Mucosa of stomach (tissue), 1 donor: ENCODE measurements around the gene PRDM4.

Source experiments
- H3K27me3 ChIP-seq: one replicate; pipeline ENCODE4 v1.7.0; 2013; ENCODE audit warnings: mild to moderate bottlenecking, low read length; ENCODE audit not compliant: control insufficient read depth, insufficient read depth
- H3K36me3 ChIP-seq: one replicate; pipeline ENCODE4 v1.7.0; 2013; ENCODE audit warnings: low read length; ENCODE audit not compliant: control insufficient read depth, insufficient read depth
- H3K4me1 ChIP-seq: one replicate; pipeline ENCODE4 v1.7.0; 2013; ENCODE audit warnings: mild to moderate bottlenecking, low read length; ENCODE audit not compliant: control insufficient read depth, insufficient read depth
- H3K4me3 ChIP-seq: one replicate; pipeline ENCODE4 v1.7.0; 2013; ENCODE audit warnings: low read length
- H3K9ac ChIP-seq: one replicate; pipeline ENCODE4 v1.7.0; 2013; ENCODE audit warnings: mild to moderate bottlenecking, low read length, moderate library complexity
- H3K9me3 ChIP-seq: one replicate; pipeline ENCODE4 v1.7.0; 2013; ENCODE audit warnings: mild to moderate bottlenecking, low read length, moderate library complexity; ENCODE audit not compliant: control insufficient read depth
- donor health status: Pancreatic carcinoma.

PRDM4 gene, protein sequence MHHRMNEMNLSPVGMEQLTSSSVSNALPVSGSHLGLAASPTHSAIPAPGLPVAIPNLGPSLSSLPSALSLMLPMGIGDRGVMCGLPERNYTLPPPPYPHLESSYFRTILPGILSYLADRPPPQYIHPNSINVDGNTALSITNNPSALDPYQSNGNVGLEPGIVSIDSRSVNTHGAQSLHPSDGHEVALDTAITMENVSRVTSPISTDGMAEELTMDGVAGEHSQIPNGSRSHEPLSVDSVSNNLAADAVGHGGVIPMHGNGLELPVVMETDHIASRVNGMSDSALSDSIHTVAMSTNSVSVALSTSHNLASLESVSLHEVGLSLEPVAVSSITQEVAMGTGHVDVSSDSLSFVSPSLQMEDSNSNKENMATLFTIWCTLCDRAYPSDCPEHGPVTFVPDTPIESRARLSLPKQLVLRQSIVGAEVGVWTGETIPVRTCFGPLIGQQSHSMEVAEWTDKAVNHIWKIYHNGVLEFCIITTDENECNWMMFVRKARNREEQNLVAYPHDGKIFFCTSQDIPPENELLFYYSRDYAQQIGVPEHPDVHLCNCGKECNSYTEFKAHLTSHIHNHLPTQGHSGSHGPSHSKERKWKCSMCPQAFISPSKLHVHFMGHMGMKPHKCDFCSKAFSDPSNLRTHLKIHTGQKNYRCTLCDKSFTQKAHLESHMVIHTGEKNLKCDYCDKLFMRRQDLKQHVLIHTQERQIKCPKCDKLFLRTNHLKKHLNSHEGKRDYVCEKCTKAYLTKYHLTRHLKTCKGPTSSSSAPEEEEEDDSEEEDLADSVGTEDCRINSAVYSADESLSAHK

DNA sequence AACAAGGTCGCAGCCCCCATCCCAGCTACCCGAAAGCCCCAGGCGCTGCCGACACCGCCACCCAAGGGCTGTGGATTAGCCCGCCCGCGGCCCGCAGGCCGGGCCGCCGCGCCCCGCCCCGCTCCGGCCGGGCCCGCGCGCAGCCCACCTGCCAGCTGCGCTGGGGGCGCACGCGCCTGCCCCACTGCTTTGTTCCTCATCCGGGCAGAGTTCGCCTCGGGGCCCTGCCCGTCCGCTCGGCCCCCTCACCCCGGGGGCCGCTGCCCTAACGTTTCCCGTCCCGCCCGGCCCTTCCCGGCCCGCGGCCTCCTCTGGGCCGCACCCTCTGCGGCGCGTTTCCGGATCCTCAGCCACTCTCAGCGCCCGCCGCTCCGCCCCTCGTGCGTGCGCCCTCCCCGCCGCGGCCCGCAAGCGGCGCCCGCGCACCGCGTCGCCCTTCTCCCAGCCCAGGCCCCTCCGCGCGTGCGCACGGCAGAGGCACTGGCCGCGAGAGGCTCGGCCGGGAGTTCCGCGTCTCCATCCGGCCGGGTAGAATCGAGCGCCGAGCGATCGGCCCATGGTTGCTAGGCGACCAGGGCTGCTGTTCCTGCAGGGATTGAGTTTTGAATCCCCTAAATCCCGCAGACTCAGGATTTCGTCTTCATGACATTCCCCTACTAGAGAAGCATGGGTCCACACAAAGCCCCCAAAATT is at the start of gene PRDM4:
Gene PRDM4 (minus strand): TSS at position 329 of the 693 bp plus-strand sequence. CDS start 622 bp downstream, outside the sequence.
- Histone ChIP-seq H3K4me3 (peak within 1 kb of the TSS; percentile 76), H3K27me3 (no peaks in the 10 kb centered on the region), H3K4me1 (peaks cover 13% of the 10 kb centered on the region), H3K9me3 (no peaks in the 10 kb centered on the region), H3K36me3 (no peaks in the 10 kb centered on the region), H3K9ac (peak within 1 kb of the TSS; percentile 70)

DNA sequence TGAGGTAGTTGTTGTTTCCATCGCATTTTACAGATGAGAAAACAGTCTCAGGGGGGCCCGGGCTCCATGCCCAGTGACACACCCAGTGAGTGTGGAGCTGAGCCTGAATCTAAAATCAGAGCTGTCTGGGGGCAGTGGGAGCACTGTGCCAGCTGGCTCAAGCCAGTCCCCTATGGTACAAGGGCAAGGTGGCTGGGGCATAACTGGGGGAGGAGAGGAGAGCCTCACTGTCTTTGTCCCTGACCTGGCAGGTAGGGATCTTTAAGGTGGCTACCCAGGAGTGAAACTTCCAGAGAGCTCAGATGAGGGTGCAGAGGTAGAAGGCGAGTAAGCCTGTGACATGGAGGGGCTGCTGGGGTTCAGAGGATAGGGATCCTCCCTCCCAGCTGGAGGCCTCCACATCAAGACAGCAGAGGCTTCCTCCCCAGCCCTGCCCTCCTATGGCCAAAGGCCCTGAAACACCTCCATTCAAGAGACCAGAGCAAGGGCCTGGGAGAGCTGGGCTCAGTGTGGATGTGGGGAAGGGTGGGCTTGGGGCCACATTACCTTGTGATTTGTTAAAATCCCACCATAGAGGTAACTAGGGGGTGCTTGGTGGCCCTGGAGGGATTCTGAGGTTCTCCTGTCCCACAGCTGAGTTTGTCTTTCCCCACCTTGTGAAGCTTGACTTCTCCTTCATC is 46.7 kb upstream of the PRDM4 start:
- Histone ChIP-seq H3K9me3 (no peaks in the 10 kb centered on the region), H3K36me3 (no peaks in the 10 kb centered on the region), H3K4me3 (no peak overlapping the region), H3K4me1 (no peaks in the 10 kb centered on the region), H3K27me3 (no peaks in the 10 kb centered on the region), H3K9ac (no peak overlapping the region)

DNA sequence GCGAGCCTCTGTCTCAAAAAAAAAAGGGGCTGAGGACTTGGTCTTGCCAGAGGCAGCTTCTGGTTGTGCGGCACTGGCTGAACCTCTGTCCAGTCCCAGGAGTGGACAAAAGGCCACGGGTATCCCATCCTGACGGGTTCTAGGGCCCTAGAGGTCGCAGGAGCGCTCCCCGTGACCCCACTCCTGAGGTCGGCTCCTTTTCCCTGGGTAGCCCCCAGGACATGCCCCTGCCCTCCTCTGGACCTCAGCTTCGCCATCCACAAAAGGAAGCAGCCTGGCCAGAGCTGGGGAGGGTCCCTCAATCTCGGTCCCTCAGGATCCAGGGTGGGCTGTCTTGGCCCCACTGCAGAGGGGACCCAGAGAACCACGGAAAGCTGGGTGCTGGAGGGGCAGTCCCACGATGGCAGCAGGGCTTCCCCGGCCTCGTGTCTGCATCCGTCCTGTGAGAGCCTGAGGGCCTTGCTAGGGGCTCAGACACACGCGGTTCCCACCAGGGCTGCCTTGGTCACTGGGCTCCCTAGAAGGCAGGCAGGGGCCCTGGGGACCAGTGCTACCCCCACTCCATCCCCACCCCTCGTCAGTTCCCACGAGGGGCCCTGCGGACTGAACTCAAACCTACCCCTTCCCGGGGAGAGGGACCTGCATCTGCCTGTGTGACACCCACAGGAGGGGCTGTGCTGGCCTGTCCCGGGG is 44.7 kb upstream of the PRDM4 start:
- Histone ChIP-seq H3K9ac (no peak overlapping the region), H3K4me3 (no peak overlapping the region)

DNA sequence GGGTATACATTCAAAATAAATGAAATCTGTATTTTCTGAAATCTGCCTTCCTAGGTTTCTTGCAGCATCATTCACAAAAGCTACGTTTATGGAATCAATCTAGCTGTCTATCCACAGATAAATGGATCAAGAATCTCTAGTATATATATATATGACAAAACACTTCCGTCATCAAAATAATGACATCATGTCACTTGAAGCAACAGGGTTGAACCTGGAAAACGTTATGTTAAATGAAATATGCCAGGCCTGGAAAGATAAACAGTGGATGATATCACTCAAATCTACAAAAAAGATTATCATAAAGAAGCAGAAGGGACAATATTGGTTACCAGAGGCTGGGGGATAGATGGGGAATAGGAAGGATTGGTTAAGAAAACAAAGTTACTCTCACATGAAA is 42.2 kb upstream of the PRDM4 start:
- no peaks in the 10 kb centered on the region for H3K27me3 ChIP-seq
- H3K36me3 ChIP-seq = no peaks in the 10 kb centered on the region
- no peak overlapping the region for H3K9ac ChIP-seq
- H3K4me3 ChIP-seq = no peak overlapping the region
- H3K4me1 ChIP-seq = no peaks in the 10 kb centered on the region
- H3K9me3 ChIP-seq = no peaks in the 10 kb centered on the region

More for the DNA sequence above, 44.7 kb upstream of the PRDM4 start:
- Histone ChIP-seq H3K9me3 (no peaks in the 10 kb centered on the region), H3K36me3 (no peaks in the 10 kb centered on the region), H3K4me1 (no peaks in the 10 kb centered on the region), H3K27me3 (no peaks in the 10 kb centered on the region)

DNA sequence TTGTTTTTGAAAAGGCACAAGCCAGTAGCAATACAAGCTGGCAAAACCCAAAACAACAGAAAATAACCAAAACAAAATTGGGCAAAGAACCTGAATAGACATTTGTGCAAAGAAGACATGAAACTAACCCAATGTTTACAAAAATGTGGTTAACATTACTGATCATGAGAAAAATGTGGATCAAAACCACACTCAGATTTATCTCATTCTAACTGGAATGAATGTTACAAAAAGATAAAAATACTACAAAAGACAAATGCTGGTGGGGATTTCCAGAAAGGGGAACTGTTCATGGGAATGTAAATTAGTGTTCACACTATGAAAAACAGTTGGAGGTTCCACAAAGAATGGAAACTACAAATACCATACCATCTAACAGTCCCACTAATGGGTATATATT is 40.2 kb upstream of the PRDM4 start:
- Histone ChIP-seq H3K9me3 (no peaks in the 10 kb centered on the region), H3K9ac (no peak overlapping the region), H3K27me3 (no peaks in the 10 kb centered on the region), H3K4me3 (no peak overlapping the region), H3K4me1 (no peaks in the 10 kb centered on the region), H3K36me3 (no peaks in the 10 kb centered on the region)

DNA sequence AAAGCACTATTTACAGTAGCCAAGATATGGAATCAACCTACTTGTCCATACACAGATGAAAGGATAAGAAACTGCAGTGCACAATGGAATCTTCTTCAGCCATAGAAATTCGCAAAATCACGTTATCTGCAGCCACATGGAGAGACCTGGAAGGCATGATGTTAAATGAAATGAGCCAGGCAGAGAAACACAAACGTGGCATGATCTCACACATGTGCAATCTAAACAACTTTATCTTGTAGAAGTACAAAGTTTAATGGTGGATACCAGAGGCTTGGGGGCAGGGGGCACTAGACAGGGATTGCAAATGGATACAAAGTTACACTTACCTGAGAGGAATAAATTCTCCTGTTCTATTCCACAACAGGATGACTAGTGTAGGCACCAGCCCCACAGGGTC is 37.6 kb upstream of the PRDM4 start:
- no peak overlapping the region for H3K9ac ChIP-seq
- H3K9me3 ChIP-seq = no peaks in the 10 kb centered on the region
- no peaks in the 10 kb centered on the region for H3K4me1 ChIP-seq
- no peak overlapping the region for H3K4me3 ChIP-seq
- no peaks in the 10 kb centered on the region for H3K27me3 ChIP-seq
- no peaks in the 10 kb centered on the region for H3K36me3 ChIP-seq

DNA sequence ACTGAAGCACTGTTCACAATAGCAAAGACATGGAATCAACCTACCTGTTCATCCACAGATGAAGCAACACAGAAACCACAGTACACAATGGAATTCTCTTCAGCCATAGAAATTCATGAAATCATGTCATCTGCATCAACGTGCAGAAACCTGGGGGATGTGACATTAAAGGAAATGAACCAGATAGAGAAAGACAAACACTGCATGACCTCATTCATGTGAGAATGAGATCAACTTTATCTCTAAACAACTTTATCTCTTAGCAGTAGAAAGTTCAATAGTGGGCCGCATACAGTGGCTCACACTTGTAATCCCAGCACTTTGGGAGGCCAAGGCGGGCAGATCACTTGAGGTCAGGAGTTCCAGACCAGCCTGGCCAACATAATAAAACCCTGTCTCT is 33.5 kb upstream of the PRDM4 start:
- H3K4me1 ChIP-seq = no peaks in the 10 kb centered on the region
- H3K9ac ChIP-seq = no peak overlapping the region
- no peaks in the 10 kb centered on the region for H3K27me3 ChIP-seq
- H3K4me3 ChIP-seq = no peak overlapping the region
- no peaks in the 10 kb centered on the region for H3K36me3 ChIP-seq
- H3K9me3 ChIP-seq = no peaks in the 10 kb centered on the region

DNA sequence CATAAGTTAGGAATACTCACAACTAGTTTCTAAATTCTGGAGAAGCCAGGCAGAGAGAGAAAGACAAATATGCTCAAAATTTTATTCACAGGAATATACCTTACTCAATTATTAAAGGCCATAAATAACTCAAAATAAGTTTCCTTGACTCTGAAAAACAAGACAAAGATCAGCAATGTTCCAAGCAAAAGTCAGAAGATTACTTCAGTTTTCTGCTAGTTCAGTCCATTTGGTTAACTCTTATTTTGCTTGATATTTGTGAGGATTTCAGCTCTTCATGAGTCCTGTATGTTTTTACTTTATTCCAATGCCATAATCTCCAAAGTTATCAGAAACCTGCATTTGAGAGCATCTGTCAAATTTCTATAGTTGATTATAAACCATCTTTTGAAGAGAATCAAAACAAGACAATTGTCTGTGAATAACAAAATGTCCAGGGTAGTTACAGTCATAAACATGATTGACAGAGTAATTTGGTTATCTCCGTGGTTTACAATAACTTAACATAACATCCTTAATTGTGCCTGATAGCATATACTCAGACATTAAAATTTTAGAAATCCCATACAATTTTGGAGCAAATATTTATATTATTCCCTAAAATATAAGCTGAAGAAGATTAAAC is 30.6 kb upstream of the PRDM4 start:
- H3K27me3 ChIP-seq = no peaks in the 10 kb centered on the region
- no peaks in the 10 kb centered on the region for H3K36me3 ChIP-seq
- H3K4me3 ChIP-seq = no peak overlapping the region
- no peaks in the 10 kb centered on the region for H3K4me1 ChIP-seq
- no peaks in the 10 kb centered on the region for H3K9me3 ChIP-seq
- H3K9ac ChIP-seq = no peak overlapping the region

DNA sequence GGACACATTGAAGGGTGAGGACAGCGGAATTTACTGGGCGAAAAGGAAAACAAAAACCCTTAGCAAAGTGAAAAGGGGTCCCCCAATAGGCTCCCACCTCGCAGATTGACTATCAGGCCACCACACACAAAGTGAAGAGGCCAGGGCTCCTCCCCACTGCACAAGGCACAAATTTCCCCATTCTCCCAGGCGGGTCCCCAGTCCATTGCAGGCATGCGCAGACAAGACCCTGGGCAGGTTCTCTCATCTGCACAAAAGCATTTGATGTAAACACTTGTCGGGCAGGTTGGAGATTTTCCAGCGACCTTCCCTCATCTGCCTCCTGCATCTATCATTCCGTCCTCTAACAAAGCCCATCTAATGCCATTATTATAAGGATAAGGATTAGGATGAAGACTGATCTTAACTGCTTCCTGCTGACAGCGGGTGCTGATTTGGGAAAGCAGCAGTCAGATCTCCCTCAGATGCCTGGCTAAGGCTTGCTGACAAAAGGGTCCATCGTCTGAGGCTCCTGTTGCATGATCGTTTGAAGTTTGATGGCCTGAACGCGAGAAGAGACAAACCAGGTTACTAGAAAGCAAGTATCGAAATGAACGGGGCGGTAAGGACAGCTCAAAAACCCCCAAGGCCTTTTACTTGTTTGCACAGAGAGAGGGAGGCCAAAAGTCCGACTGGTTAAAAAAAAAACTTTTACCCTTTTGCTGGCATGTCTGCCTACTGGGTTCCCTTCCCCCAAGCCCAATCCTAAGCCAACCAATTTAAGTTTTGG is 27.9 kb upstream of the PRDM4 start:
- H3K9ac ChIP-seq = no peak overlapping the region
- H3K9me3 ChIP-seq = no peaks in the 10 kb centered on the region
- H3K36me3 ChIP-seq = no peaks in the 10 kb centered on the region
- H3K4me1 ChIP-seq = no peaks in the 10 kb centered on the region
- H3K27me3 ChIP-seq = no peaks in the 10 kb centered on the region
- H3K4me3 ChIP-seq = no peak overlapping the region

DNA sequence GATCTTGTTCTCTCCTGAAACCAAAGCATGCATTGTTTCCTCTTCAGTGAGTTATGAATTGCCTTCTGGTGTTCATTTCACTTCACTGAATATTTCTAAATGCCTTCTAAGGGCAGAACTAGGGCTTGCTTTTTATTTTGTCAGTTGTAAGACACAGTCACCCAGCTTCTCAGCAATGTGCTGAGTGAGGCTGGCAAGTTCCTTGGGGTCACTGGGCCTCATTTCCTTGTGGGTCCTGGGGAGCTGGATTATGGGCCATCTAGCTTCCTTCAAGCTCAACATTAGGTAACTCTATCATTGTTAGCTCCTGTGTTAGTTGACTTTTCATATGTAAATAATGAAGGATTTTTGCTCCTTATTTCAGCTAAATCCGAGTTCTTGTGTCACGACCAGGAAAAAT is 27.3 kb upstream of the PRDM4 start:
- H3K9ac ChIP-seq = no peak overlapping the region

More for the DNA sequence above, 27.3 kb upstream of the PRDM4 start:
- no peaks in the 10 kb centered on the region for H3K27me3 ChIP-seq
- no peak overlapping the region for H3K4me3 ChIP-seq
- H3K36me3 ChIP-seq = no peaks in the 10 kb centered on the region
- H3K9me3 ChIP-seq = no peaks in the 10 kb centered on the region
- H3K4me1 ChIP-seq = no peaks in the 10 kb centered on the region
